Thyroid gland (tissue), 4 donors: ENCODE results near the gene ANAPC13. TPM values are rescaled to one million over a fixed set of nuclear protein-coding genes. Genes with fewer than 3 reads are reported as not detected.

Experiments
- DNase-seq, 2 donors: peaks; one replicate each; pipeline ENCODE4 v3.0.0-alpha.2; 2019
- H3K27ac ChIP-seq, 3 donors: fragments of 200-600 bp; sonication (generic); 1 replicate in 2 of 3; 2 replicates in 1 of 3; pipeline ENCODE4 v1.5.1; 2016 to 2019; ENCODE audit warnings: mild to moderate bottlenecking in 1 of 3, moderate library complexity in 1 of 3
- H3K27me3 ChIP-seq: fragments of 200-600 bp; sonication (generic); one replicate; pipeline ENCODE4 v1.5.1; 2019
- H3K36me3 ChIP-seq, 2 donors: fragments of 200-600 bp; sonication (generic); one replicate each; pipeline ENCODE4 v1.5.1; 2016 to 2019
- H3K4me1 ChIP-seq, 2 donors: fragments of 200-600 bp; sonication (generic); one replicate each; pipeline ENCODE4 v1.5.1; 2017 to 2019
- H3K4me3 ChIP-seq, 3 donors: fragments of 200-600 bp; sonication (generic); replicated peaks in 1 of 3; 1 replicate in 2 of 3; 2 replicates in 1 of 3; pipeline ENCODE4 v1.5.1; 2016; ENCODE audit warnings: mild to moderate bottlenecking in 1 of 3
- H3K9me3 ChIP-seq: fragments of 200-600 bp; sonication (generic); one replicate; pipeline ENCODE4 v1.5.1; 2017
- POLR2A ChIP-seq, 2 donors: fragments of 450-650 bp; IDR thresholded peaks; one replicate each; pipeline ENCODE4 v1.6.1; 2017; ENCODE audit warnings: antibody characterized with exemption in 2 of 2, mild to moderate bottlenecking in 2 of 2, moderate library complexity in 1 of 2
- WGBS, 2 donors: methylation state at CpG; one replicate each; pipeline ENCODE4 v1.1.5; 2017; 5-methylcytosine and 5-hydroxymethylcytosine counted together
- intact Hi-C: fragments of 100-400 bp; cut with DNase I; formaldehyde crosslinking; loops from one replicate; pipeline ENCODE4 v1.15.1; 2023
- total RNA-seq, 4 donors: library from RNA; depleted of rRNA; stranded (reverse); fragments of >200 nt; gene quantifications; one replicate each; pipeline ENCODE4 v1.2.3, GENCODE V29; 2016
- TF ChIP-seq, protein P1 (sequence below), 6 experiments: fragments of 200-600 bp in 3 of 6; fragments of 450-650 bp in 3 of 6; sonication (generic) in 3 of 6; IDR thresholded peaks; one replicate each; pipeline ENCODE4 v1.5.1; 2016 to 2019; ENCODE audit warnings: antibody characterized with exemption in 6 of 6, mild to moderate bottlenecking in 2 of 6, inconsistent platforms in 1 of 6, moderate library complexity in 1 of 6

Gene ANAPC13
- total RNA-seq, 4 donors from 2014 or later = 60.1 to 112 (median 93.5) TPM

DNA sequence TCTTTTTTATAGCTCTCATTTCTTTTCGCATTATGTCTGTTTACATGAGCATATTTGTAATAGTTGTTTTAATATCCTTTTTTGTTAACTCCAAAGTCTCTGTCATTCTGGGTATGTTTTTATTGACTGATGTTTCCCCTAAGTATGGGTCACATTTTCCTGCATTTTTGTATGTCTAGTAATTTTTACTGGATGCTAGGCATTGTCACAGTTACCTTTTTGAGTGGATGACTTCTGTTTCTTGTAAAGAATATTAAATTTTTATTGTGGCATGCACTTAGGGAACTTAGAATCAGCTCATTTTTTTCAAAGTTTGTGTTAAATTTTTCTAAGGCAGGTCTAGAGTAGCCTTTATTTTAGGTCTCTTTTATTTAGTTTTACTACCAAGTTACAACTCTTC is 40.7 kb downstream of the ANAPC13 start:
- H3K27ac ChIP-seq = no peak overlapping the region
- no peaks in the 10 kb centered on the region for H3K27me3 ChIP-seq
- H3K9me3 ChIP-seq = no peaks in the 10 kb centered on the region
- H3K4me3 ChIP-seq = no peak overlapping the region
- no peaks in the 10 kb centered on the region for H3K36me3 ChIP-seq
- intact Hi-C loops = no loop called here
- no peak for TF ChIP-seq POLR2A (IDR thresholded peaks at IDR 0.05)
- TF ChIP-seq, protein P1, sequence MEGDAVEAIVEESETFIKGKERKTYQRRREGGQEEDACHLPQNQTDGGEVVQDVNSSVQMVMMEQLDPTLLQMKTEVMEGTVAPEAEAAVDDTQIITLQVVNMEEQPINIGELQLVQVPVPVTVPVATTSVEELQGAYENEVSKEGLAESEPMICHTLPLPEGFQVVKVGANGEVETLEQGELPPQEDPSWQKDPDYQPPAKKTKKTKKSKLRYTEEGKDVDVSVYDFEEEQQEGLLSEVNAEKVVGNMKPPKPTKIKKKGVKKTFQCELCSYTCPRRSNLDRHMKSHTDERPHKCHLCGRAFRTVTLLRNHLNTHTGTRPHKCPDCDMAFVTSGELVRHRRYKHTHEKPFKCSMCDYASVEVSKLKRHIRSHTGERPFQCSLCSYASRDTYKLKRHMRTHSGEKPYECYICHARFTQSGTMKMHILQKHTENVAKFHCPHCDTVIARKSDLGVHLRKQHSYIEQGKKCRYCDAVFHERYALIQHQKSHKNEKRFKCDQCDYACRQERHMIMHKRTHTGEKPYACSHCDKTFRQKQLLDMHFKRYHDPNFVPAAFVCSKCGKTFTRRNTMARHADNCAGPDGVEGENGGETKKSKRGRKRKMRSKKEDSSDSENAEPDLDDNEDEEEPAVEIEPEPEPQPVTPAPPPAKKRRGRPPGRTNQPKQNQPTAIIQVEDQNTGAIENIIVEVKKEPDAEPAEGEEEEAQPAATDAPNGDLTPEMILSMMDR (IDR thresholded peaks at IDR 0.05) = no peak
- DNase-seq = no peak
- peaks cover 11 to 31% of the 10 kb centered on the region in 2 donors for H3K4me1 ChIP-seq
- 86 to 90% methylated on average over 1 of the region's 1 CpG for WGBS, 2 donors

DNA sequence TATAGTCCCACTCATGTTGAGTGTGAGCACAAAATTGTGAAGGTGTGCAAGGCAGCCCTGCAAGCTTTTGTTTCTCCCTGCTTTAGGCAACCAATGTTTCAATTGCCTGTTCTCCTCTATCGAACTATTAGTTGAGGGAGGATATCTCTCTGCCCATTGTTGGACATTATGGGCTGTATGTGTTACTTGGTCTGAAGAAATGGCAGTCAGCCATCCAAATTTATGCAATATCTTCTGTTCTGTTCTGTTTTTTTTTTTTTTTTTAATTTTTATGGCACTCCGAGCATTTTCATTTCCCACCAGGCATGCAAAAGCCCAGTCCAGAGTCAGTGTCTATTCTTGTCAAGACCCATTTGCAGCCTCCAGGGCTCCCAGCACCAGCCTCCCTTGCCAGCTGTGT is 44.0 kb downstream of the ANAPC13 start:
- intact Hi-C loops = no loop called here
- TF ChIP-seq POLR2A (IDR thresholded peaks at IDR 0.05) = no peak
- TF ChIP-seq, protein P1 (IDR thresholded peaks at IDR 0.05) = no peak
- no peak overlapping the region for H3K27ac ChIP-seq
- no peaks in the 10 kb centered on the region for H3K27me3 ChIP-seq
- no peak for DNase-seq
- H3K9me3 ChIP-seq = no peaks in the 10 kb centered on the region
- peaks cover 9 to 21% of the 10 kb centered on the region in 2 donors for H3K4me1 ChIP-seq
- H3K36me3 ChIP-seq = no peaks in the 10 kb centered on the region
- 86 to 88% methylated on average over 2 of the region's 2 CpGs for WGBS, 2 donors
- no peak overlapping the region for H3K4me3 ChIP-seq

DNA sequence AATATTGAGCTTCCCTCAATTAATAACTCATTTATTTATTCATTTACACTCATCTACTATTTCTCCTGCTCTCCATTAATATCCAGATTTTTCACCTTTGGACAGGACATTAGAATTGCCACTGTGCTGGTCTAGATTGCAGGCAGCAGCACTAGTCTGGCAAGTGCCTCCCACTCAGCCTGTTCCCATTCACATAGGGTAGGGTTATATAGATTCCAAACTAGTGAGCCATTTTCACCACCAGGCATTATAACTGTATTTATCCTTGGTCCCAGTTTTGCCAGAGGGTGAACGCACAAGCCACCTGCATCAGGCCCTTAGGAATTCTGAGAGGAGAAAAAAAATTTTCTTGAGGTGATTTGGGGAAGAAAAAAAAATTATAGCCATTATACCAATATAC is 44.5 kb downstream of the ANAPC13 start:
- intact Hi-C loops = no loop called here
- H3K9me3 ChIP-seq = no peaks in the 10 kb centered on the region
- TF ChIP-seq POLR2A (IDR thresholded peaks at IDR 0.05) = no peak
- TF ChIP-seq, protein P1 (IDR thresholded peaks at IDR 0.05) = no peak
- H3K27me3 ChIP-seq = no peaks in the 10 kb centered on the region
- H3K36me3 ChIP-seq = no peaks in the 10 kb centered on the region
- no peak for DNase-seq
- 88 to 97% methylated on average over 1 of the region's 1 CpG for WGBS, 2 donors
- no peak overlapping the region for H3K4me3 ChIP-seq
- H3K4me1 ChIP-seq = peaks cover 4 to 16% of the 10 kb centered on the region in 2 donors
- H3K27ac ChIP-seq = no peak overlapping the region

DNA sequence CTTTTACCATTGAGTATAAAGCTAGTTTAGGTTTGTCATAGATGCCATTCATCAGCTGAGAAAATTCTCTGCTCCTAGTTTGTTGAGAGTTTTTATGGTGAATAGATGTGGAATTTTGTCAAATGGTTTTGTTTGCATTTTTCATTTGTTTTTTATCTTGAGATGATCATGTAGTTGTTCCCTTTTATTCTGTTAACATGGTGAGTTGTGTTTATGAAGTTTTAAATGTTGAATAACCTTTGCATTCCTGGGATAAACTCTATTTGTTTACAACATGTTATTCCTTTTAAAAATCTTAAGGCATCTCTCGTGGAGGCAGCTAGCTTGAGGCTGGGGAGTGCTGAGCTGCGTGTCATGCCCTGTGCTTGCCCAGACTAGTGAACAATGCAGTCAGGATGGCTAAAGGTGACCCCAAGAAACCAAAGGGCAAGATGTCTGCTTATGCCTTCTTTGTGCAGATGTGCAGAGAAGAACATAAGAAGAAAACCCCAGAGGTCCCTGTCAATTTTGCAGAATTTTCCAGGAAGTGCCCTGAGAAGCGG is 48.5 kb downstream of the ANAPC13 start:
- WGBS, 2 donors = 91 to 97% methylated on average over 3 of the region's 3 CpGs

DNA sequence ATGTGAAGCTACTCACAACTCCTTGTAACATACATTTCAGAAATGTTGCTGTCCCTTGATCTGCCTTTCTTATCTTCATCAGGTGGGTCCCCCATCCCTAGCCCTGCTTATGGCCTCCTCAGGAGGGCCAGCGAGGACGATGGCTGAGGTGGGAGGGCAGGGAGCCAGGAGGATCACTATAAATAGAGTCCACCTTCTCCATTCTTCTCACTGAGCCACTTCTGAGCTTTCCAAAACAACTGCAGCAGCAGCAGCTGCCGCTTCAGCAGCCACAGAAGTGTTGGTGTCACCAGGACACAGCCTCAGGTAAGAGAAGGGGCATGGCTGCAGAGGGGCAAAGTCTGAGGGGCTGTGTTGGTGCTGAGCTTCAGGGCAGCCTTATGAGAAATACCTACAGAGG is 53.5 kb downstream of the ANAPC13 start:
- H3K36me3 ChIP-seq = no peaks in the 10 kb centered on the region
- TF ChIP-seq POLR2A (IDR thresholded peaks at IDR 0.05) = peak in 1 of 2 donors; percentile 41
- TF ChIP-seq, protein P1 (IDR thresholded peaks at IDR 0.05) = no peak
- intact Hi-C loops = no loop called here
- peaks cover 0 to 14% of the 10 kb centered on the region in 2 donors for H3K4me1 ChIP-seq
- H3K4me3 ChIP-seq = no peak overlapping the region
- H3K27ac ChIP-seq = peak overlapping the region in 2 of 3 donors; percentile 5 to 47
- WGBS, 2 donors = 27 to 42% methylated on average over 3 of the region's 3 CpGs
- H3K9me3 ChIP-seq = no peaks in the 10 kb centered on the region
- no peaks in the 10 kb centered on the region for H3K27me3 ChIP-seq
- peak; percentile 86 to 87 for DNase-seq

More for the DNA sequence above, 48.5 kb downstream of the ANAPC13 start:
- no peak overlapping the region for H3K27ac ChIP-seq
- H3K4me3 ChIP-seq = no peak overlapping the region
- H3K9me3 ChIP-seq = no peaks in the 10 kb centered on the region
- H3K27me3 ChIP-seq = no peaks in the 10 kb centered on the region
- no peak for DNase-seq
- intact Hi-C loops = no loop called here
- no peaks in the 10 kb centered on the region for H3K36me3 ChIP-seq
- TF ChIP-seq, protein P1 (IDR thresholded peaks at IDR 0.05) = no peak
- no peak for TF ChIP-seq POLR2A (IDR thresholded peaks at IDR 0.05)
- peaks cover 0 to 6% of the 10 kb centered on the region in 2 donors for H3K4me1 ChIP-seq
